GM11168 (cell line): ENCODE data around the gene CNGB1.

Experiments
- in situ Hi-C: fragments of 300-500 bp; cut with MboI; formaldehyde crosslinking; loops from one replicate; pipeline ENCODE4 v1.12.0; 2022; ENCODE audit warnings: low sequenced_read_pairs; ENCODE audit not compliant: unreplicated experiment

The CNGB1 gene

DNA sequence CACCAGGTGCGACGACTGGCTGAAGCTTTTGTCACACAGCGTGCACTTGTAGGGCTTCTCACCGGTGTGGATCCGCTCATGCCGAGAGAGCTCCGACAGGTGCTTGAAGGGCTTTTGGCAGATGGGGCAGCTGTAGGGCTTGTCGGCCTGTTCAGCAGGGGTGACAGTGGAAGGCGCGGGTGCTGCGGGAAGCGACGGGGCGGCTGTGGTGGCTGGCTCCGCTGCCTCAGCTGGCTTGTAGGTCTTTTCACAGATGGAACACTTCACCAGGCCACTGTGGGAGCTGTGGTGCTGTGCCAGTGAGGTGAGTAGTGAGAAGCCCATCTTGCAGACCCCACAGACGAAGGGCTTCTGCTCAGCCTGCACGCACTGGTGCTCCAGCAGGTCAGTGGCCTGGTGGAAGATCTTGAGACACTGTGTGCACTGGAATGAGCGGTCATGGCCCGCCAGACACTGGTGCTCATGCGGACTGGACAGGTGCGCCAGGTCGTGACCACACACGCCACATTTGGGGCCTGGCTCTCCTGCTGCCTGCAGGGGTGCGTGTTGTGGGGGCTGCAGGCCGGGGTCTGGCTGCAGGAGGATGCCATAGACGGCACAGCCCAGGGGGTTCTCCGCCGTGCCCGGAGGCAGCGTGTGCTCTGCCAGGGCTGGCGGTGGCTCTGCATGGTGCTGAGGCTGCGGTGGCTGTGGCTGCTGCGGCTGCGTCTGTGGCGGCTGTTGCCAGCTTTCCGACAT, 26.8 kb upstream of the CNGB1 start:
- in situ Hi-C loops, result no loop called here

GRCh38 chr16:57997176-57997527, 26.2 kb upstream of the CNGB1 start:
- in situ Hi-C loops, result no loop called here

- in situ Hi-C loops, result no loop called here
Observed at GRCh38 chr16:57996406-57997175, 25.7 kb upstream of the CNGB1 start.

DNA sequence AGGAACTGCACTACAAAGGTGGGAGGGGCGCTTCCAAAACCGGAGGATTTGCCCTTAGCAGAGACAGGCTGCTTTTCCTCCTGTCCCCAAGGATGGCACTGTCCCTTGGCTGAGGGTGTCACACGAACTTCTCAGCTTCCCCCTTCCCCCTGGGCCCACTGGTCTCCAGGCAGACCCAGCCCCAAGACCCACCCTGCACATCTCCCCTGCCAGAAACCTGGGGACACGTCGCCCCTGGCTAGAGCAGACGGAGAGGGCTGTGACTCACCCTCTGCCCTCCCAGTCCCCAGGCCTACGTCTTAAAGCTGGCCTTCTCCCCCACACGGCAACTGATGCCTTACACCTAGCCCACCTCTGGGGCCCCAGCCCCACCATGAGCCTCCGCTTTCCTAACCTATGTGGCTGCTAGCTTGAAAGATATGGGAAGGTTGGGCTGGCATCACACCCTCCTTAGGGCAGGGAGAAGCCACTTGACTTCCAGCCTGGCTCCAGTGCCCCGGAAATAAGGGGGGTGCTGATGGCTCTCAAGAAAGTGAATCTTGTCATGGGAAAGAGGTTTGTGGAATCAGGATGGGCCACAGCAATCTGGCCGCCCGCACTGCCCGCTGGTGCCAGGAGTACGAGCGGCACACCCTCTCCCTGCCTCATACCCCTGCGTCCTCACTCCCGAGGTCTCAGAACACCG, 24.9 kb upstream of the CNGB1 start:
- in situ Hi-C loops, result no loop called here

DNA sequence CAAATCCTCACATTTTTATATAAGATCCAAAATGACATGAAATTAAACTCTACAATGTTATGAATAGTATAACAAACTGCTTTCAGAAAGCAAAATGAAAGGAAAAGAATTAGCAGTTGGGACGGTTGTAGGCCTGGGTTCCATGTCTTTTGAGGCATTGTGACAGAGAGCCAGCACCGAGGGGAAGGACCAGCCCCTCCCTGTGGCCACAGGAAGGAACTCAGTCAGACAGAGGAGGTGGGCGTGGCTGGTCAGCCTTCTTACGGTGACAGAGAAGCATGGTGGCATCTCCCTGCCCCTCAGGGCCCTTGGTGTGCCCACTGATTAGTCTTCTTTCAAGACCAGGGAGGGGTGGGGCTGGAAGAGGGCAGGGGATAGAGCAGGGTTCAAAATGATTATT, 23.9 kb upstream of the CNGB1 start:
- in situ Hi-C loops, result no loop called here

GRCh38 chr16:57994361-57994760, 23.4 kb upstream of the CNGB1 start:
- in situ Hi-C loops, result no loop called here

- in situ Hi-C loops, result no loop called here
Observed at GRCh38 chr16:57993897-57994296, 23.0 kb upstream of the CNGB1 start.

- in situ Hi-C loops, result no loop called here
Observed at GRCh38 chr16:57993438-57993837, 22.5 kb upstream of the CNGB1 start.

GRCh38 chr16:57992084-57992483, 21.2 kb upstream of the CNGB1 start:
- in situ Hi-C loops, result no loop called here

GRCh38 chr16:57991551-57992059, 20.7 kb upstream of the CNGB1 start:
- in situ Hi-C loops, result no loop called here

DNA sequence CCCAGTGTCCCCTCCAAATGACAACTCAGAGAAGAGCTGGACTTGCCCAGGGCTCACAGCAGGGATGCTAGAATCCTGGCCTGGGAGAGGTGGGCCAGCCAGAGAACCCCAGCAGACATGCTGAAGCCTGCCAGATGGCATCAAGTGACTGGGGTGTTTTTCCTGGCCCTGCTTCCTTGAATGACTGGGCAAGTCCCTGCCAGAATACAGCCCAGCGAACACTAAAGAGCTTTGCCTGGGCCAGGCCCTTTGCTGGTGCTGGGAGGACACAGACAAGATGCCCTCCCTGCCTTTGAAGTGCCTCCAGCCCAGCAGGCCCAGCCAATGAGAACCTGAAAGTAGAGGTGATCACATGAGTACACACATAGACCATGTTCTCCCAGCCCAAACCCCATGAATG, 18.0 kb upstream of the CNGB1 start:
- in situ Hi-C loops, result no loop called here

DNA sequence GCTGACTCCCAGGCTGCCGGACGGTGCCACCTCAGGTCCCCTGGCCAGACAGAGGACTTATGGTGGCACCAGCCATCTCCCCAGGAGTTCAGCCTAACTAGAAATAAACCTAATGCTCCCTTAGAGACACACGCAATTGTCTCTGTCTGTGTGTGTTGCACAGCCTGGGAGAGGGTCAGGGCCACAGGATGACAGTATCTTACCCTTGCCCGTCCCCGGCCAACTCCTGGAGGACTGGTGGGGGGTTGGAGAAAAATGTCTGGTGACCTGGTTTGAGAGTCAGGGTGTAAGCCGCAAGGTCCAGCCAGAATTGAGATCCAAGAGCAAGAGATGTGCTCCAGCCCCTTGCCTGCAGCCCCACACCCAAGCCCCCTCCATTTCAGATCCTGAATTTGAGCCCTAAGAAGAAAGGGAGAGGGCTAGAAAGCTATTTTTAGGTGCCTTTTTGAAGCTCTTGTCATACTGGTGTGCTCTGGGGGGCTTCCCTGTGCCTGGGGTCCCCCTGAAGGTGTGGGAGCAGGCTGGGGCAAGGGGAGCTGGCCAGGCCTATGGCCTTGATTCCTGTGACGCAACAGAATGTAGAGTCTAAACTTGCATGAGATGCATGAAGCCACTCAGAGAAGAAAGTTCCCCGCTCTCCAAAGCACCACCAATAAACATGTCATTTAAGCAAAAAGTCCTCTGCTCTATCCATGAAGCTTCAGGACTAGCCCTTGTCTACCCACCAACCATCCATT, 16.7 kb upstream of the CNGB1 start:
- in situ Hi-C loops, result no loop called here

DNA sequence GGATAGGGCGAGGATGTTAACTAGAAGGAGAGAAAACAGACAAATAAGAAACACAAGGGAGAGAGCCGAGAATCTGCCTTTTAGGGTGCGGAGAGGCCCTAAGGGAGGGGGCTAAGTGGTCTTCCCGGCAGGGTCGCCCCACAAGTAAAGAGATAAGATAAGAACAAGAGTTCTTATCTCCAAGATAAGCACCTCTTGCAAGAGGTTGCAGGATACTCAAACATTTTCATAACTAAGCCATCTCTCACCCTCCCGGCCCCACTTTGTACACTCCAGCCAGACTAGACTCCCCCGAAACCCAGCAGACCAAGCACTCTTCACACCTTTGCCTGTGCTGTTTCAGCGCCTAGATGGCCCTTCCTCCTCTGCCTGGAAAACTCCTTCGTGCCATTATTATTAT, 15.3 kb upstream of the CNGB1 start:
- in situ Hi-C loops, result no loop called here

- in situ Hi-C loops, result no loop called here
Observed at GRCh38 chr16:57985204-57986181, 14.6 kb upstream of the CNGB1 start.

DNA sequence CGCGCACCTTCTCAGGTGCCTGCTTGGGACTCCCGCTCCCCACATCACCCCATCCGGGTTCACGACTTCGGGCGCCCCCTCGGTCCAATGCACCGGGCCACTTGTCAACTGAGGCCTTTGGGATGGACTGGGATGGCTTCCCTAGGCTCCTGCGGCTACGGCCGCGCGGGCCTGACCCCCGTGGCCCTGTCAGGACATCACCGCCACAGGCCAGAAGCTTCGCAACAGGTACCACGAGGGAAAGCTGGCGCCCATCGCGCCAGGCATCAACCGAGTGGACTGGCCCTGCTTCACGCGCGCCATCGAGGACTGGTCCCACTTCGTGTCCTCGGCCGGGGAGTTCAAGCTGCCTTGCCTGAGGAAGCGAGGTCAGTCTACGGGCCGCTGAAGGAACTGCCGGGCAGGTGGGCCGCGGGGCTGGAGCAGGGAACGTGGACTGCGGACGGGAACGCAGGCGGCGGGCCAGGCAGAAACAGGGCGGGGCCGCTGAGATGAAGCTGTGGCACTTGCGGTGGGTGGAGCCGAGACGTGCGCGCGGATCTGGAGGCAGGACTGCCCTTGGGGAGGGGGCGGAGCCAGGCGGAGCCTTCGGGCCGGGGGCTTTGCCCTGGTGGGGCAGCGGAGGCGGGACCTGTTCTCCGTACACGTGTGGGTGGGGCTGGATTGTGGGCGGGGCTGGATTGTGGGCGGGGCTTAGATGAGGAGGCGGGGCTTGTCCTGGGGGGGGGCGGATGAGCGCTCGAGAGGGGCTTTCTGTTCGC, 13.7 kb upstream of the CNGB1 start:
- in situ Hi-C loops, result no loop called here

DNA sequence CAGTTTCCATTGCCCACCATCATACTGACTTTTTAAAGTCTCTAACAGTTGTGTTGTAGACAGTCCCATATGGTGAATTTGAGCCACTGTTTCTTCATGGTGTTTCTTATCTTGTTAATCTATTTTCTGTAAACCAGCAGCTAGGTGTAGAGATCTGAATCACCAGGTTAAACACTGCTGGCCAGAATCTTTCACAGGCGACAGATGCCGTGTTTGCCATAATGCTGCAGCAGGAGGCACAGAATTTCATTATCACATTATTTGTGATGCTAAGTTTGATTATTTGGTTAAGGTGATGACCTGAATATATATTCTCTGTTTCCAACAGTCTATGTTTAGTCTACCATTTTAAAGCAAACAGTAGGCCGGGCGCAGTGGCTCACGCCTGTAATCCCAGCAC, 11.5 kb upstream of the CNGB1 start:
- in situ Hi-C loops, result no loop called here

- in situ Hi-C loops, result no loop called here
Observed at GRCh38 chr16:57981636-57982035, 10.7 kb upstream of the CNGB1 start.

DNA sequence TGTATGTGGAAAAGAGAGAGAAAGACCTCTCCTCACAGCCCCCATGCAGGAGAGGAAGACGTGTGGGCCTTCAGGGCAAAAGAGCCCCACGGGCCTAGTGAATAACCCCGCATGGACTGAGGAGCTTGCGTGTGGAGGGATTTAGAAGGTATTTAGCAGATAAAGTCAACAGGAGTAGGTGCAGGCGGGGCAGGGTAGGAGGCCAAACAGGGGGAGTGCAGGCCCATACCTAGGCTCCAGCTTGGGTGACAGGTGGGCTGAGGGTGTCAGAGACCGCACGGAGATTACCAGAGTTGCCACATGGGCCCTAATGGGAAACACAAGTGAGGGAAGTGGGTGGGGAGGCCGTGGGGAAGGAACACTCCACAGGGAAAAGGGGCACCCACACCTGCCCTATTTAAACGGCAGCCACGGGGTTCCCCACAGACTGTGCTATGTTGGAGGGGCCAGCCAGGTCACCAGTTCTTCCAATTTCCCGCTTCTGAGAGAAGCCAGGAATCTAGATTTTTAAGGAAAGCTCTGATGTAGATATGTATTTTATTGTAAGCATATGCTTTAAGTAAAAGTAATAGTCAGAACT, 8.2 kb upstream of the CNGB1 start:
- in situ Hi-C loops, result no loop called here
